Bronchial epithelial cell (primary cell): ENCODE results near the gene COL21A1. TPM values are rescaled to one million over a fixed set of nuclear protein-coding genes. Genes with fewer than 3 reads are reported as not detected.

Experiments
- DNase-seq: peaks from one replicate; pipeline ENCODE4 v3.0.0-alpha.2; 2010; ENCODE audit warnings: low read depth
- FAIRE-seq: peaks from 2 replicates; lab custom pipeline; 2011; peaks lifted over from hg19 to GRCh38; lab: Jason Lieb, UNC
- H3K27me3 ChIP-seq: 2 replicates; pipeline ENCODE4 v1.5.1; 2011; ENCODE audit warnings: low read length; ENCODE audit not compliant: control insufficient read depth, insufficient read depth
- H3K36me3 ChIP-seq: 2 replicates; pipeline ENCODE4 v1.5.1; 2011; ENCODE audit warnings: low read length; ENCODE audit not compliant: control insufficient read depth, insufficient read depth
- H3K4me3 ChIP-seq: 2 replicates; pipeline ENCODE4 v1.5.1; 2011; ENCODE audit warnings: mild to moderate bottlenecking, low read depth, low read length, control low read depth
- CTCF ChIP-seq: IDR thresholded peaks from 2 replicates; pipeline ENCODE4 v1.5.1; 2011; ENCODE audit warnings: mild to moderate bottlenecking, moderate library complexity, low read length, control low read depth, inconsistent platforms; ENCODE audit not compliant: insufficient read depth, severe bottlenecking
- total RNA-seq: library from RNA; depleted of rRNA; stranded (reverse); fragments of >200 nt; gene quantifications from 2 replicates; pipeline ENCODE4 v1.2.1, GENCODE V29; 2014

Gene COL21A1
- total RNA-seq, 1 donor from 2014 or later = 8.2 TPM

- FAIRE-seq (no peak), DNase-seq (no peak)
- H3K27me3 ChIP-seq = no peaks in the 10 kb centered on the region
- H3K36me3 ChIP-seq = no peaks in the 10 kb centered on the region
- no peak for TF ChIP-seq CTCF
- no peak overlapping the region for H3K4me3 ChIP-seq
Measured at GRCh38 chr6:56227071-56227879, 20.1 kb downstream of the COL21A1 start.

GRCh38 chr6:56223995-56224394 lies 23.4 kb downstream of the COL21A1 start:
- TF ChIP-seq CTCF = no peak
- Histone ChIP-seq H3K27me3 (no peaks in the 10 kb centered on the region), H3K4me3 (no peak overlapping the region), H3K36me3 (no peaks in the 10 kb centered on the region)
- no peak for FAIRE-seq
- peak; percentile 94 for DNase-seq

GRCh38 chr6:56222499-56222898 lies 24.9 kb downstream of the COL21A1 start:
- Histone ChIP-seq H3K27me3 (no peaks in the 10 kb centered on the region), H3K4me3 (no peak overlapping the region), H3K36me3 (no peaks in the 10 kb centered on the region)
- FAIRE-seq (no peak), DNase-seq (no peak)
- TF ChIP-seq CTCF = no peak

- DNase-seq = peak; percentile 98
- TF ChIP-seq CTCF = no peak
Measured at GRCh38 chr6:56220078-56220477, 27.3 kb downstream of the COL21A1 start.

GRCh38 chr6:56214703-56215101 lies 32.7 kb downstream of the COL21A1 start:
- no peaks in the 10 kb centered on the region for H3K36me3 ChIP-seq
- TF ChIP-seq CTCF = no peak
- H3K4me3 ChIP-seq = no peak overlapping the region
- FAIRE-seq (no peak), DNase-seq (no peak)
- no peaks in the 10 kb centered on the region for H3K27me3 ChIP-seq

More at GRCh38 chr6:56220078-56220477, 27.3 kb downstream of the COL21A1 start:
- Histone ChIP-seq H3K36me3 (no peaks in the 10 kb centered on the region), H3K27me3 (no peaks in the 10 kb centered on the region), H3K4me3 (no peak overlapping the region)
- peak; percentile 76 for FAIRE-seq
